ENCODE results near the gene FAM216B. TPM values are rescaled to one million over a fixed set of nuclear protein-coding genes. Genes with fewer than 3 reads are reported as not detected.

Gene FAM216B
- total and polyA plus RNA-seq, 2 of the 13 experiments (the other 11 are each of a cell fraction or from before 2014, with no cell fraction given), result not detected

- TF ChIP-seq KIAA2018 (CRISPR knock-in tag; IDR thresholded peaks at IDR 0.05; ENCODE audit: borderline replicate concordance) (no peak), ZBTB37 (CRISPR knock-in tag; IDR thresholded peaks at IDR 0.05) (no peak)
Measured at GRCh38 chr13:42807241-42807640, 25.9 kb downstream of the FAM216B start (continued).

DNA sequence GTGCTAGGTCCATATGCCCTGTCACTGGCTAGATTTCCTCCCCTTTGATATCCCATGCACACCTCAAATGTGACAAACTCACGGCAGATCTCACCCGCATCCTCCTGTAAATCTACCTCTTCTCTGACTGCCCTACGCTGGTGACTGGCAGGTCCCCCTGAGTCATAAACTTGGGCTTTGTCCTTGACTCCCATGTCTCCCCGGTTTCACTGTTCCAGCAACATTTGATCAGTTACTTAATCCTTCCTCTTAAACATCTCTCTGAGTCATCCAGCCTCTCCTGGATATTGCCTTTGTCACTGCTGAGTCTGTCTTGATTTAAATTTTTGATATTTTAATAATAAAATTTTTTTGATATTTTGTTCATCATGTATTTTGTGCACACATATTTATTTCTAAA is 26.5 kb downstream of the FAM216B start:
- WGBS (ENCODE audit: low lambda C conversion rate), result 21% methylated on average over 4 of the region's 4 CpGs
- POLR2A ChIA-PET, result no interaction called here
- H3K9me3 ChIP-seq (ENCODE audit: low read length), result peaks cover 9% of the 10 kb centered on the region; the same call in 1 of the 2 replicates
- no peaks in the 10 kb centered on the region for H3K36me3 ChIP-seq (replicated peaks in 1 of 2; ENCODE audit: control insufficient read depth in 1 of 2, insufficient read depth in 2 of 2, low read length in 2 of 2)
- no peak overlapping the region for H3K4me3 ChIP-seq (replicated peaks in 1 of 3; ENCODE audit: insufficient read depth in 1 of 3, low read depth in 2 of 3, low read length in 3 of 3)
- peak; percentile 1 for DNase-seq (ENCODE audit: low spot score)
- no peak overlapping the region for H3K4me2 ChIP-seq (ENCODE audit: low read depth, low read length)
- TF ChIP-seq ZNF256 (CRISPR knock-in tag; conservative IDR thresholded peaks at IDR 0.05), result no peak
- no peaks in the 10 kb centered on the region for H4K20me1 ChIP-seq (ENCODE audit: insufficient read depth, low read length)
- H3K27ac ChIP-seq (ENCODE audit: extremely low read length, insufficient read depth, low read length), result no peak overlapping the region
- intact Hi-C loops (cut with micrococcal nuclease; ENCODE audit: unreplicated experiment) (no loop called here), in situ Hi-C loops (cut with HindIII; ENCODE audit: extremely low pct_ligation_motif_present, low pct_unique_long_range_greater_than_20kb) (no loop called here)
- no peak for ATAC-seq
- H2AFZ ChIP-seq (ENCODE audit: low read length), result no peak overlapping the region
- H3K27me3 ChIP-seq (ENCODE audit: control insufficient read depth in 1 of 2, insufficient read depth in 2 of 2, low read length in 2 of 2), result no peaks in the 10 kb centered on the region
- H3K4me1 ChIP-seq (ENCODE audit: insufficient read depth, low read length), result no peaks in the 10 kb centered on the region
- no peaks in the 10 kb centered on the region for H3K79me2 ChIP-seq (ENCODE audit: insufficient read depth, low read length)
- CTCF ChIA-PET (ENCODE audit: low intra/inter-chr PET ratio, low total read pairs), result no interaction called here
- no TSS peak for BruUV-seq (replicated peaks)
- H3K9ac ChIP-seq (ENCODE audit: insufficient read depth, low read depth, low read length), result no peak overlapping the region
- FAIRE-seq, result no peak

All from HepG2 (cell line).